PFSK-1 (cell line): ENCODE data around the gene REC8.

ENCODE experiments used
- FOXP2 ChIP-seq: optimal IDR thresholded peaks from 2 replicates; pipeline ENCODE3; 2011; ENCODE audit warnings: borderline replicate concordance, control low read depth, inconsistent platforms; ENCODE audit not compliant: insufficient read depth; ENCODE audit errors: extremely low read length, extremely low read depth
- POLR2AphosphoS5 ChIP-seq: IDR thresholded peaks from 2 replicates; pipeline ENCODE4 v1.6.1; 2012; ENCODE audit warnings: low read depth, mild to moderate bottlenecking, control low read depth, low read length, moderate library complexity
- REST ChIP-seq, 2 experiments: IDR thresholded peaks; 2 replicates each; pipeline versions ENCODE4 v1.6.1 to v1.8.0; 2011 to 2012; ENCODE audit warnings: low read depth in 2 of 2, low read length in 2 of 2, control low read depth in 1 of 2, inconsistent platforms in 1 of 2, mild to moderate bottlenecking in 1 of 2, moderate library complexity in 1 of 2; ENCODE audit not compliant: insufficient read depth in 1 of 2
- SIN3A ChIP-seq: IDR thresholded peaks from 2 replicates; pipeline ENCODE4 v1.6.1; 2012; ENCODE audit warnings: mild to moderate bottlenecking, low read length, moderate library complexity, borderline replicate concordance; ENCODE audit not compliant: insufficient read depth
- TAF1 ChIP-seq: IDR thresholded peaks from 2 replicates; pipeline ENCODE4 v1.6.1; 2012; ENCODE audit warnings: low read length, control low read depth, borderline replicate concordance; ENCODE audit not compliant: insufficient read depth

REC8 gene

GRCh38 chr14:24131549-24131966, 40.3 kb upstream of the REC8 start:
- no peak for TF ChIP-seq SIN3A

GRCh38 chr14:24132061-24132685, 39.7 kb upstream of the REC8 start:
- TF ChIP-seq FOXP2 (no peak), REST (IDR thresholded peaks at IDR 0.05; ENCODE audit: insufficient read depth in 1 of 2, low read depth in 2 of 2, low read length in 2 of 2) (no peak), POLR2AphosphoS5 (no peak), TAF1 (no peak), SIN3A (no peak)

GRCh38 chr14:24132976-24133375, 38.9 kb upstream of the REC8 start:
- TF ChIP-seq TAF1 (no peak), REST (IDR thresholded peaks at IDR 0.05; ENCODE audit: insufficient read depth in 1 of 2, low read depth in 2 of 2, low read length in 2 of 2) (no peak), FOXP2 (no peak), SIN3A (no peak), POLR2AphosphoS5 (no peak)

- TF ChIP-seq FOXP2 (no peak), REST (IDR thresholded peaks at IDR 0.05; ENCODE audit: insufficient read depth in 1 of 2, low read depth in 2 of 2, low read length in 2 of 2) (no peak), TAF1 (no peak), POLR2AphosphoS5 (no peak), SIN3A (no peak)
Observed at GRCh38 chr14:24133735-24134134, 38.1 kb upstream of the REC8 start.

GRCh38 chr14:24135584-24135833, 36.4 kb upstream of the REC8 start:
- TF ChIP-seq POLR2AphosphoS5 (no peak), SIN3A (no peak), FOXP2 (no peak), REST (IDR thresholded peaks at IDR 0.05; ENCODE audit: insufficient read depth in 1 of 2, low read depth in 2 of 2, low read length in 2 of 2) (no peak), TAF1 (no peak)
